HG02759 (cell line): ENCODE data around the gene PXYLP1.

ENCODE experiments used
- ATAC-seq: cut with Tn5 transposase; IDR thresholded peaks from one replicate; pipeline ENCODE4 v1.9.1; 2021; ENCODE audit warnings: mild to moderate bottlenecking, moderate library complexity; ENCODE audit not compliant: unreplicated experiment

Gene PXYLP1

DNA sequence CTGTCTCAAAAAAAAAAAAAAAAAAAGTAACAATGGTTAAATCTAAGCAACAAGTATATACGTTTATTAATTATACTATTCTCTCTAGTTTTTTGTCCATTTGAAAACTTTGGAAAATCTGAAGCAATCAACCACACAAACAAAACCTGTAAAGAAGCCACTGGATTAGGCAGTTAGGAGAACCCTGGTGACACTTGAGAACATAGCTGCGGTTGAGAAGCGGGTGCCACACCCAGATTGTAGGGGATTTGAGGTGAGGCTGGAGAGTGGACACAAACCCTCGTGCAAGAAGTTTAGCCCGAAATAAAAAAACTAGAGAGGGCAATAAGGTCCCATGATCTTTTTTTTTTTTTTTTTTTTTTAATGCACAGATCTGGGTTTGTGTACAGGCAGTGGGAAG lies 110.8 kb downstream of the PXYLP1 start:
- ATAC-seq, result no peak

DNA sequence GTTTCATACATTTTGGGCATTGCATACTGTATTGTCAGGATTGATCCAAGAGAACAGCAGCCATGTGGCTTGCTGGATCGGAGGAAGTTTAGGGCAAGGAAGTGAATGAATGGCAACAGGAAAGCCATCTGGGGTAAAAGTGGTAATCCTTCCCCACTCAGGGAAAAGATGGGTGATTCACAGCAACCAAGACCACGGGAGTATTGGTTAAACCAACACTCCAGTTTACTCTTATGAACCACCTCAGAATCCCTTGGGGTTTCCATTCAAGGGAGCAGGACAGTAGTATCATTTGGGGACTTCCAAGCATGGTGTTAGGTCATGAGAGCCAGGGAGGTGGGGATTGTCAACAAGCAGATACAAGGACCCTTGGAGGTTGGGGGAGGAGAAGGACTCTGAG lies 111.5 kb downstream of the PXYLP1 start:
- no peak for ATAC-seq

DNA sequence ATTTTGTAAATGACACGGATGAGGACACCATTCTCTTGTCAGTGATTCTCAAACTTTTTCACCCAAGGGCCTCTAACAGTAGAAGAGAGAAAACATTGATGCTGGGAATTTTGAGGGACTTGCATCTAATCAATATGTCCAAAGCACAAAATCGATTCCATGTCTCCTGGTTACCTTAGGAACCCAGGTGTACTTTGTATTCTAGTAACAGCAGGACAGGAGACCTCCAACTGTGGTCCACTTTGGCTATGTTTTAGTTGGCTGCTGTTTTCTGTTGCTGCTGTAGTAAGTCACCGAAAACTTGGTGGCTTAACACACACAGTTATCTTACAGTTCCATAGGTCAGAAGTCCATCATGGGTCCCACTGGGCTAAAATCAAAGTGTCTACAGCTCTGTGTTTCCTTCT lies 112.2 kb downstream of the PXYLP1 start:
- no peak for ATAC-seq
